ENCODE results near the gene HBA2.
"Not testable (repeated sequence)": the region's sequence is repeated elsewhere in the genome, so short reads cannot be mapped to it uniquely, and the experiment has no call there.

Gene HBA2

GRCh38 chr16:165539-166374, 6.9 kb upstream of the HBA2 start, which contains the start of gene HBM:
Gene HBM, plus strand, starts transcription at chr16:165978. Its CDS starts 20 bp downstream, at chr16:165998.
- TF ChIP-seq, protein P1, sequence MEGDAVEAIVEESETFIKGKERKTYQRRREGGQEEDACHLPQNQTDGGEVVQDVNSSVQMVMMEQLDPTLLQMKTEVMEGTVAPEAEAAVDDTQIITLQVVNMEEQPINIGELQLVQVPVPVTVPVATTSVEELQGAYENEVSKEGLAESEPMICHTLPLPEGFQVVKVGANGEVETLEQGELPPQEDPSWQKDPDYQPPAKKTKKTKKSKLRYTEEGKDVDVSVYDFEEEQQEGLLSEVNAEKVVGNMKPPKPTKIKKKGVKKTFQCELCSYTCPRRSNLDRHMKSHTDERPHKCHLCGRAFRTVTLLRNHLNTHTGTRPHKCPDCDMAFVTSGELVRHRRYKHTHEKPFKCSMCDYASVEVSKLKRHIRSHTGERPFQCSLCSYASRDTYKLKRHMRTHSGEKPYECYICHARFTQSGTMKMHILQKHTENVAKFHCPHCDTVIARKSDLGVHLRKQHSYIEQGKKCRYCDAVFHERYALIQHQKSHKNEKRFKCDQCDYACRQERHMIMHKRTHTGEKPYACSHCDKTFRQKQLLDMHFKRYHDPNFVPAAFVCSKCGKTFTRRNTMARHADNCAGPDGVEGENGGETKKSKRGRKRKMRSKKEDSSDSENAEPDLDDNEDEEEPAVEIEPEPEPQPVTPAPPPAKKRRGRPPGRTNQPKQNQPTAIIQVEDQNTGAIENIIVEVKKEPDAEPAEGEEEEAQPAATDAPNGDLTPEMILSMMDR (IDR thresholded peaks at IDR 0.05; ENCODE audit: borderline replicate concordance, control extremely low read depth, extremely low read depth, insufficient read depth, missing control alignments): no peak
- no peak for DNase-seq (ENCODE audit: low spot score)
- in situ Hi-C loops (cut with MboI; ENCODE audit: low sequenced_read_pairs, unreplicated experiment): no loop called here

DNA sequence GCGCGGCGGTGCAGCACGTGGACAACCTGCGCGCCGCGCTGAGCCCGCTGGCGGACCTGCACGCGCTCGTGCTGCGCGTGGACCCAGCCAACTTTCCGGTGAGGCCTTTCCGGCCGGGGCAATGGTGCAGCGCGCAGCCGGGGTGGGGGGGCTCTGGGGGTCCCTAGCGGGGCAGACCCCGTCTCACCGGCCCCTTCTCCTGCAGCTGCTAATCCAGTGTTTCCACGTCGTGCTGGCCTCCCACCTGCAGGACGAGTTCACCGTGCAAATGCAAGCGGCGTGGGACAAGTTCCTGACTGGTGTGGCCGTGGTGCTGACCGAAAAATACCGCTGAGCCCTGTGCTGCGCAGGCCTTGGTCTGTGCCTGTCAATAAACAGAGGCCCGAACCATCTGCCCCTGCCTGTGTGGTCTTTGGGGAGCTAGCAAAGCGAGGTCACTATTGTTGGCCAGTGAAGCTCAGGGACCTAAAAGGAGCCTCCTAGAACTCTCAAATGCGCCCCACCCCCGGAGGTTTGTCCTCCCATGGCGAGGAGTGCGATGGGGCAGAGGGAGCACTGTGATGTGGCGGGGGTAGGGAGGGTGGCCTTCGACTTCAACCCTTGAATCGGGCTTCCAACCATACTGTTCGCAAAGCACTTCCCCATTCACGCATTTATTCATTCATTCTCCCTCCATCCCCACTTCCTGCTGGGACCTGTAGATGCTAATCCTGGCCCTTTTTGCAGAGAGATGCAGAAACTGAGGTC, 6.1 kb upstream of the HBA2 start:
- in situ Hi-C loops (cut with MboI; ENCODE audit: low sequenced_read_pairs, unreplicated experiment): no loop called here
- TF ChIP-seq, protein P1 (IDR thresholded peaks at IDR 0.05; ENCODE audit: borderline replicate concordance, control extremely low read depth, extremely low read depth, insufficient read depth, missing control alignments): no peak
- DNase-seq (ENCODE audit: low spot score): no peak

- TF ChIP-seq, protein P1 (IDR thresholded peaks at IDR 0.05; ENCODE audit: borderline replicate concordance, control extremely low read depth, extremely low read depth, insufficient read depth, missing control alignments): no peak
- in situ Hi-C loops (cut with MboI; ENCODE audit: low sequenced_read_pairs, unreplicated experiment): no loop called here
- DNase-seq (ENCODE audit: low spot score): no peak
Observed at GRCh38 chr16:167122-167690, 5.5 kb upstream of the HBA2 start.

DNA sequence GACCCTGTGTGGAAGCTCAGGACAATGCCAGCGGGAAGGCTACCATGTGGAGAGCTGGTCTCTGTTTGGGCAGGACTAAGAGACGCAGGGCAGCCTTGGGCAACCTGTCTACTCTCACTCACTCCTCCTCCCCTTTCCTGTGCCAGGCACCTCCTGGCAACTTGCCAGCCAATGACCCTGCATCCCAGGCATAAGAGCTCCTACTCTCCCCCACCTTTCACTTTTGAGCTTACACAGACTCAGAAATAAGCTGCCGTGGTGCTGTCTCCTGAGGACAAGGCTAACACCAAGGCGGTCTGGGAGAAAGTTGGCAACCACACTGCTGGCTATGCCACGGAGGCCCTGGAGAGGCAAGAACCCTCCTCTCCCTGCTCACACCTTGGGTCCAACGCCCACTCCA, 4.3 kb upstream of the HBA2 start:
- no peak for DNase-seq (ENCODE audit: low spot score)
- in situ Hi-C loops (cut with MboI; ENCODE audit: low sequenced_read_pairs, unreplicated experiment): no loop called here
- TF ChIP-seq, protein P1 (IDR thresholded peaks at IDR 0.05; ENCODE audit: borderline replicate concordance, control extremely low read depth, extremely low read depth, insufficient read depth, missing control alignments): no peak

GRCh38 chr16:169014-169413, 3.7 kb upstream of the HBA2 start:
- DNase-seq (ENCODE audit: low spot score): no peak
- in situ Hi-C loops (cut with MboI; ENCODE audit: low sequenced_read_pairs, unreplicated experiment): no loop called here
- TF ChIP-seq, protein P1 (IDR thresholded peaks at IDR 0.05; ENCODE audit: borderline replicate concordance, control extremely low read depth, extremely low read depth, insufficient read depth, missing control alignments): no peak

DNA sequence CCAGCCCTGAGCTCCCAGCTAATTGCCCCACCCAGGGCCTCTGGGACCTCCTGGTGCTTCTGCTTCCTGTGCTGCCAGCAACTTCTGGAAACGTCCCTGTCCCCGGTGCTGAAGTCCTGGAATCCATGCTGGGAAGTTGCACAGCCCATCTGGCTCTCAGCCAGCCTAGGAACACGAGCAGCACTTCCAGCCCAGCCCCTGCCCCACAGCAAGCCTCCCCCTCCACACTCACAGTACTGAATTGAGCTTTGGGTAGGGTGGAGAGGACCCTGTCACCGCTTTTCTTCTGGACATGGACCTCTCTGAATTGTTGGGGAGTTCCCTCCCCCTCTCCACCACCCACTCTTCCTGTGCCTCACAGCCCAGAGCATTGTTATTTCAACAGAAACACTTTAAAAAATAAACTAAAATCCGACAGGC, 2.6 kb upstream of the HBA2 start:
- in situ Hi-C loops (cut with MboI; ENCODE audit: low sequenced_read_pairs, unreplicated experiment); DNase-seq (ENCODE audit: low spot score): not testable (repeated sequence)

Data from GM13976 (cell line).